H9 (cell line): ENCODE data around the gene NELFCD. TPM values are rescaled to one million over a fixed set of nuclear protein-coding genes. Genes with fewer than 3 reads are reported as not detected.

Experiments used
- DNase-seq: peaks from one replicate; pipeline ENCODE4 v3.0.0-alpha.2; 2017
- H2AFZ ChIP-seq: one replicate; pipeline ENCODE4 v1.6.1; 2013; ENCODE audit warnings: mild to moderate bottlenecking, low read length, control low read depth, moderate library complexity
- H2AK5ac ChIP-seq: 2 replicates; pipeline ENCODE4 v1.6.1; 2013; ENCODE audit warnings: low read length, control low read depth, mixed read lengths; ENCODE audit not compliant: insufficient read length
- H2BK120ac ChIP-seq: one replicate; pipeline ENCODE4 v1.6.1; 2013; ENCODE audit warnings: low read depth, mild to moderate bottlenecking, low read length, control low read depth, inconsistent platforms; ENCODE audit not compliant: poor library complexity, severe bottlenecking
- H2BK12ac ChIP-seq: 2 replicates; pipeline ENCODE4 v1.6.1; 2013; ENCODE audit warnings: low read length, control low read depth, mixed read lengths, low read depth; ENCODE audit not compliant: insufficient read length
- H2BK15ac ChIP-seq: 2 replicates; pipeline ENCODE4 v1.6.1; 2013; ENCODE audit warnings: low read depth, low read length, control low read depth
- H2BK20ac ChIP-seq: one replicate; pipeline ENCODE4 v1.6.1; 2013; ENCODE audit warnings: low read depth, mild to moderate bottlenecking, low read length, control low read depth, inconsistent platforms; ENCODE audit not compliant: poor library complexity, severe bottlenecking
- H2BK5ac ChIP-seq: 2 replicates; pipeline ENCODE4 v1.6.1; 2013; ENCODE audit warnings: low read length, control low read depth, mixed read lengths; ENCODE audit not compliant: insufficient read length
- H3K14ac ChIP-seq: 2 replicates; pipeline ENCODE4 v1.6.1; 2013; ENCODE audit warnings: low read length, control low read depth; ENCODE audit not compliant: insufficient read depth
- H3K18ac ChIP-seq: 2 replicates; pipeline ENCODE4 v1.6.1; 2013; ENCODE audit warnings: low read depth, mild to moderate bottlenecking, mixed read lengths, low read length, control low read depth; ENCODE audit not compliant: insufficient read length
- H3K23ac ChIP-seq: 2 replicates; pipeline ENCODE4 v1.6.1; 2013; ENCODE audit warnings: low read length, control low read depth, mixed read lengths, low read depth; ENCODE audit not compliant: insufficient read length
- H3K23me2 ChIP-seq: 2 replicates; pipeline ENCODE4 v1.6.1; 2013; ENCODE audit warnings: low read depth, mild to moderate bottlenecking, mixed read lengths, low read length, control low read depth; ENCODE audit not compliant: insufficient read length, poor library complexity, severe bottlenecking
- H3K27ac ChIP-seq: 2 replicates; pipeline ENCODE4 v1.5.1; 2013; ENCODE audit warnings: low read length, control low read depth, mixed read lengths, low read depth; ENCODE audit not compliant: insufficient read length
- H3K27me3 ChIP-seq: 2 replicates; pipeline ENCODE4 v1.6.1; 2013; ENCODE audit warnings: low read length, control low read depth, inconsistent platforms; ENCODE audit not compliant: insufficient read depth
- H3K4ac ChIP-seq: 2 replicates; pipeline ENCODE4 v1.6.1; 2013; ENCODE audit warnings: low read depth, mild to moderate bottlenecking, control low read depth, inconsistent platforms, low read length, moderate library complexity
- H3K4me1 ChIP-seq: 2 replicates; pipeline ENCODE4 v1.6.1; 2013; ENCODE audit warnings: low read length, control low read depth, inconsistent platforms; ENCODE audit not compliant: insufficient read depth
- H3K4me2 ChIP-seq: 2 replicates; pipeline ENCODE4 v1.6.1; 2013; ENCODE audit warnings: low read length, control low read depth, mixed read lengths; ENCODE audit not compliant: insufficient read length, insufficient read depth
- H3K56ac ChIP-seq: 2 replicates; pipeline ENCODE4 v1.6.1; 2013; ENCODE audit warnings: low read depth, mild to moderate bottlenecking, mixed read lengths, low read length, control low read depth; ENCODE audit not compliant: insufficient read length
- H3K79me1 ChIP-seq: 2 replicates; pipeline ENCODE4 v1.6.1; 2013; ENCODE audit warnings: low read depth, mild to moderate bottlenecking, moderate library complexity, low read length, control low read depth, inconsistent platforms; ENCODE audit not compliant: insufficient read depth, poor library complexity, severe bottlenecking
- H3K79me2 ChIP-seq: 2 replicates; pipeline ENCODE4 v1.6.1; 2013; ENCODE audit warnings: low read length, control low read depth, inconsistent platforms; ENCODE audit not compliant: insufficient read depth
- H3K9ac ChIP-seq: 2 replicates; pipeline ENCODE4 v1.6.1; 2013; ENCODE audit warnings: low read length, control low read depth, mixed read lengths; ENCODE audit not compliant: insufficient read length; ENCODE audit errors: extremely low read depth
- H3K9me3 ChIP-seq: one replicate; pipeline ENCODE4 v1.6.1; 2013; ENCODE audit warnings: low read depth, low read length, inconsistent platforms; ENCODE audit not compliant: control insufficient read depth
- H3T11ph ChIP-seq: one replicate; pipeline ENCODE4 v1.6.1; 2013; ENCODE audit warnings: mild to moderate bottlenecking, low read length, control low read depth, inconsistent platforms
- H4K20me1 ChIP-seq: one replicate; pipeline ENCODE4 v1.6.1; 2013; ENCODE audit not compliant: control insufficient read depth, insufficient read length, insufficient read depth
- H4K5ac ChIP-seq: 2 replicates; pipeline ENCODE4 v1.6.1; 2013; ENCODE audit warnings: low read depth, mild to moderate bottlenecking, mixed read lengths, low read length, control low read depth; ENCODE audit not compliant: insufficient read length
- H4K8ac ChIP-seq: replicated peaks from 2 replicates; pipeline ENCODE4 v1.6.1; 2013; ENCODE audit warnings: low read length, control low read depth, mixed read lengths, low read depth; ENCODE audit not compliant: insufficient read length
- H4K91ac ChIP-seq: 2 replicates; pipeline ENCODE4 v1.6.1; 2013; ENCODE audit warnings: low read depth, mild to moderate bottlenecking, moderate library complexity, mixed read lengths, low read length, control low read depth; ENCODE audit not compliant: insufficient read length
- H3K27ac Mint-ChIP-seq, 3 experiments: 2 replicates in 2 of 3; 3 replicates in 1 of 3; pipeline ENCODE4 v1.8.0; 2020 to 2021; ENCODE audit warnings: mixed read lengths in 3 of 3, mild to moderate bottlenecking in 1 of 3, moderate library complexity in 1 of 3
- H3K27me3 Mint-ChIP-seq: 2 replicates; pipeline ENCODE4 v1.8.0; 2021; ENCODE audit warnings: low read depth, mild to moderate bottlenecking, moderate library complexity, mixed read lengths
- H3K36me3 Mint-ChIP-seq, 3 experiments: 2 replicates in 2 of 3; 3 replicates in 1 of 3; pipeline ENCODE4 v1.8.0; 2020 to 2021; ENCODE audit warnings: low read depth in 3 of 3, mixed read lengths in 3 of 3; ENCODE audit not compliant: insufficient read depth in 1 of 3
- H3K4me1 Mint-ChIP-seq, 2 experiments: 2 replicates each; pipeline ENCODE4 v1.8.0; 2020; ENCODE audit warnings: mixed read lengths in 2 of 2
- H3K4me3 Mint-ChIP-seq, 2 experiments: 2 replicates in 1 of 2; 3 replicates in 1 of 2; pipeline ENCODE4 v1.8.0; 2020 to 2021; ENCODE audit warnings: mild to moderate bottlenecking in 2 of 2, mixed read lengths in 2 of 2, moderate library complexity in 1 of 2
- H3K9me3 Mint-ChIP-seq, 2 experiments: 2 replicates in 1 of 2; 3 replicates in 1 of 2; pipeline ENCODE4 v1.8.0; 2020; ENCODE audit warnings: mild to moderate bottlenecking in 2 of 2, mixed read lengths in 2 of 2, moderate library complexity in 1 of 2
- whole genome bisulfite sequencing: extraction: QIAGEN DNeasy Blood & Tissue Kit; methylation state at CpG from one replicate; pipeline ENCODE4 v1.1.7; 2013; ENCODE audit warnings: missing lambda C conversion rate, low lambda C conversion rate, mixed read lengths; ENCODE audit not compliant: insufficient read length; ENCODE audit errors: extremely low coverage; 5-methylcytosine and 5-hydroxymethylcytosine counted together
- total RNA-seq: library from RNA; stranded (reverse); gene quantifications from 2 replicates; pipeline ENCODE4 v1.2.1, GENCODE V29; 2021
- TF ChIP-seq, protein P1 (sequence below): fragments of 200-600 bp; sonication (generic); conservative IDR thresholded peaks from 3 replicates; pipeline ENCODE4 v1.8.0; 2021; ENCODE audit warnings: antibody characterized with exemption, mild to moderate bottlenecking

NELFCD gene
- total RNA-seq, 1 experiment from 2014 or later: 57.8 TPM

DNA sequence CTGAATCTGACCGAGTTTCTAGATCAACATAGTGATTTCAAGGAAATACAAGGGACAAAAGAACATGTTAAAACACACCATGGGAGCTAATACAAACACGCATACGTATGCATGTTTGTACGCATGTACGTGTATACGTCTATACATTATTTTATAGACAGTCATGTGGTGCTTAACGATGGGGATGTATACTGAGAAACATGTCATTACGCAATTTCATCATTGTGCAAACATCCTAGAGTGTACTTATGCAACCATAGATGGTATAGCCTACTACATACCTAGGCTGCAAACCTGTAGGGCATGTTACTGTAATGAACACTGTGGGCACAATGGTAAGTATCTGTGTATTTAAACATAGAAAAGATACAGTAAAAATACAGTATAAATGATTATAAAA, 25.0 kb upstream of the NELFCD start:
- Histone ChIP-seq H3K79me2 (no peaks in the 10 kb centered on the region), H3K4me2 (no peak overlapping the region), H2BK12ac (no peak overlapping the region), H4K91ac (no peak overlapping the region), H2BK5ac (no peak overlapping the region), H2BK120ac (no peak overlapping the region), H3K23ac (no peak overlapping the region), H3K4me1 (no peaks in the 10 kb centered on the region), H3K23me2 (no peaks in the 10 kb centered on the region), H3K18ac (no peak overlapping the region), H3K9me3 (no peaks in the 10 kb centered on the region), H2AK5ac (no peak overlapping the region), H3K4ac (no peak overlapping the region), H2BK15ac (no peak overlapping the region), H2AFZ (no peak overlapping the region), H3K56ac (no peak overlapping the region), H2BK20ac (no peak overlapping the region), H3K27me3 (no peaks in the 10 kb centered on the region), H3T11ph (no peak overlapping the region), H3K27ac (no peak overlapping the region), H4K20me1 (no peaks in the 10 kb centered on the region), H3K14ac (no peak overlapping the region), H4K5ac (no peak overlapping the region), H3K9ac (no peak overlapping the region), H3K79me1 (no peaks in the 10 kb centered on the region), H4K8ac (no peak overlapping the region)
- Mint-ChIP-seq H3K27ac (no peak overlapping the region), H3K4me3 (no peak overlapping the region), H3K36me3 (no peaks in the 10 kb centered on the region), H3K4me1 (no peaks in the 10 kb centered on the region), H3K9me3 (no peaks in the 10 kb centered on the region; a peak in 2 of 5 replicates), H3K27me3 (peaks cover 4% of the 10 kb centered on the region)
- TF ChIP-seq, protein P1, sequence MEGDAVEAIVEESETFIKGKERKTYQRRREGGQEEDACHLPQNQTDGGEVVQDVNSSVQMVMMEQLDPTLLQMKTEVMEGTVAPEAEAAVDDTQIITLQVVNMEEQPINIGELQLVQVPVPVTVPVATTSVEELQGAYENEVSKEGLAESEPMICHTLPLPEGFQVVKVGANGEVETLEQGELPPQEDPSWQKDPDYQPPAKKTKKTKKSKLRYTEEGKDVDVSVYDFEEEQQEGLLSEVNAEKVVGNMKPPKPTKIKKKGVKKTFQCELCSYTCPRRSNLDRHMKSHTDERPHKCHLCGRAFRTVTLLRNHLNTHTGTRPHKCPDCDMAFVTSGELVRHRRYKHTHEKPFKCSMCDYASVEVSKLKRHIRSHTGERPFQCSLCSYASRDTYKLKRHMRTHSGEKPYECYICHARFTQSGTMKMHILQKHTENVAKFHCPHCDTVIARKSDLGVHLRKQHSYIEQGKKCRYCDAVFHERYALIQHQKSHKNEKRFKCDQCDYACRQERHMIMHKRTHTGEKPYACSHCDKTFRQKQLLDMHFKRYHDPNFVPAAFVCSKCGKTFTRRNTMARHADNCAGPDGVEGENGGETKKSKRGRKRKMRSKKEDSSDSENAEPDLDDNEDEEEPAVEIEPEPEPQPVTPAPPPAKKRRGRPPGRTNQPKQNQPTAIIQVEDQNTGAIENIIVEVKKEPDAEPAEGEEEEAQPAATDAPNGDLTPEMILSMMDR: no peak
- WGBS: no CpG with 5 or more reads among the region's 8 CpGs
- no peak for DNase-seq
